Muscle layer of colon (tissue), 2 donors: ENCODE data around the gene LRP2.

Source experiments
- H3K27ac ChIP-seq: one replicate; pipeline ENCODE4 v1.7.0; 2013; ENCODE audit warnings: low read depth, mild to moderate bottlenecking, low read length, moderate library complexity
- H3K27me3 ChIP-seq, 2 donors: one replicate each; pipeline ENCODE4 v1.7.0; 2013; ENCODE audit warnings: low read length in 2 of 2, mild to moderate bottlenecking in 2 of 2; ENCODE audit not compliant: insufficient read depth in 2 of 2, control insufficient read depth in 1 of 2
- H3K36me3 ChIP-seq: one replicate; pipeline ENCODE4 v1.7.0; 2013; ENCODE audit warnings: mild to moderate bottlenecking, low read length; ENCODE audit not compliant: insufficient read depth
- H3K4me1 ChIP-seq: one replicate; pipeline ENCODE4 v1.7.0; 2013; ENCODE audit warnings: mild to moderate bottlenecking, low read length; ENCODE audit not compliant: insufficient read depth
- H3K4me3 ChIP-seq, 2 donors: one replicate each; pipeline ENCODE4 v1.7.0; 2013; ENCODE audit warnings: low read length in 2 of 2, low read depth in 1 of 2, mild to moderate bottlenecking in 1 of 2, moderate library complexity in 1 of 2
- H3K9ac ChIP-seq: one replicate; pipeline ENCODE4 v1.7.0; 2013; ENCODE audit warnings: low read length
- H3K9me3 ChIP-seq: one replicate; pipeline ENCODE4 v1.7.0; 2013; ENCODE audit warnings: mild to moderate bottlenecking, low read length
- donor health status: abdominal sarcoma.
- donor health status: Adenocarcinoma of cecum.

Gene LRP2

GRCh38 chr2:169260846-169261642 is 101.3 kb downstream of the LRP2 start:
- Histone ChIP-seq H3K9me3 (no peaks in the 10 kb centered on the region), H3K36me3 (no peaks in the 10 kb centered on the region), H3K4me1 (no peaks in the 10 kb centered on the region), H3K27ac (no peak overlapping the region), H3K9ac (no peak overlapping the region), H3K27me3 (no peaks in the 10 kb centered on the region), H3K4me3 (no peak overlapping the region)

- no peaks in the 10 kb centered on the region for H3K36me3 ChIP-seq
- H3K4me3 ChIP-seq: no peak overlapping the region
- H3K9ac ChIP-seq: no peak overlapping the region
- H3K4me1 ChIP-seq: no peaks in the 10 kb centered on the region
- no peak overlapping the region for H3K27ac ChIP-seq
- H3K27me3 ChIP-seq: no peaks in the 10 kb centered on the region
- no peaks in the 10 kb centered on the region for H3K9me3 ChIP-seq
These were observed 102.1 kb downstream of the LRP2 start for GRCh38 chr2:169260246-169260645.

GRCh38 chr2:169259402-169259801 is 102.9 kb downstream of the LRP2 start:
- Histone ChIP-seq H3K9me3 (no peaks in the 10 kb centered on the region), H3K27me3 (no peaks in the 10 kb centered on the region), H3K9ac (no peak overlapping the region), H3K4me3 (no peak overlapping the region), H3K27ac (no peak overlapping the region), H3K36me3 (no peaks in the 10 kb centered on the region), H3K4me1 (no peaks in the 10 kb centered on the region)

- H3K4me1 ChIP-seq: no peaks in the 10 kb centered on the region
- no peak overlapping the region for H3K27ac ChIP-seq
- H3K36me3 ChIP-seq: no peaks in the 10 kb centered on the region
- H3K27me3 ChIP-seq: no peaks in the 10 kb centered on the region
- H3K9ac ChIP-seq: no peak overlapping the region
- H3K4me3 ChIP-seq: no peak overlapping the region
- H3K9me3 ChIP-seq: no peaks in the 10 kb centered on the region
These were observed 104.2 kb downstream of the LRP2 start for GRCh38 chr2:169258045-169258601.

- Histone ChIP-seq H3K4me3 (no peak overlapping the region), H3K27me3 (no peaks in the 10 kb centered on the region), H3K27ac (no peak overlapping the region), H3K4me1 (no peaks in the 10 kb centered on the region), H3K9me3 (no peaks in the 10 kb centered on the region), H3K36me3 (no peaks in the 10 kb centered on the region), H3K9ac (no peak overlapping the region)
These were observed 107.6 kb downstream of the LRP2 start for GRCh38 chr2:169254774-169255173.

GRCh38 chr2:169247211-169247610 is 115.1 kb downstream of the LRP2 start:
- H3K4me3 ChIP-seq: no peak overlapping the region
- H3K27ac ChIP-seq: no peak overlapping the region
- H3K9me3 ChIP-seq: no peaks in the 10 kb centered on the region
- no peak overlapping the region for H3K9ac ChIP-seq
- no peaks in the 10 kb centered on the region for H3K36me3 ChIP-seq
- no peaks in the 10 kb centered on the region for H3K27me3 ChIP-seq
- H3K4me1 ChIP-seq: no peaks in the 10 kb centered on the region

- H3K36me3 ChIP-seq: no peaks in the 10 kb centered on the region
- no peak overlapping the region for H3K4me3 ChIP-seq
- no peak overlapping the region for H3K27ac ChIP-seq
These were observed 121.9 kb downstream of the LRP2 start for GRCh38 chr2:169240405-169240804.

GRCh38 chr2:169237939-169238338 is 124.4 kb downstream of the LRP2 start:
- Histone ChIP-seq H3K9ac (no peak overlapping the region), H3K36me3 (no peaks in the 10 kb centered on the region), H3K4me1 (no peaks in the 10 kb centered on the region), H3K27ac (no peak overlapping the region), H3K9me3 (no peaks in the 10 kb centered on the region), H3K4me3 (no peak overlapping the region), H3K27me3 (no peaks in the 10 kb centered on the region)

More at GRCh38 chr2:169240405-169240804, 121.9 kb downstream of the LRP2 start:
- Histone ChIP-seq H3K9ac (no peak overlapping the region), H3K27me3 (no peaks in the 10 kb centered on the region), H3K4me1 (no peaks in the 10 kb centered on the region), H3K9me3 (no peaks in the 10 kb centered on the region)

GRCh38 chr2:169237286-169237685 is 125.0 kb downstream of the LRP2 start:
- no peaks in the 10 kb centered on the region for H3K4me1 ChIP-seq
- H3K4me3 ChIP-seq: no peak overlapping the region
- no peak overlapping the region for H3K9ac ChIP-seq
- no peak overlapping the region for H3K27ac ChIP-seq
- no peaks in the 10 kb centered on the region for H3K27me3 ChIP-seq
- H3K36me3 ChIP-seq: no peaks in the 10 kb centered on the region
- H3K9me3 ChIP-seq: no peaks in the 10 kb centered on the region

GRCh38 chr2:169232551-169233154 is 129.7 kb downstream of the LRP2 start:
- Histone ChIP-seq H3K27me3 (no peaks in the 10 kb centered on the region), H3K4me1 (no peaks in the 10 kb centered on the region), H3K4me3 (no peak overlapping the region), H3K9ac (no peak overlapping the region), H3K9me3 (no peaks in the 10 kb centered on the region), H3K36me3 (no peaks in the 10 kb centered on the region), H3K27ac (no peak overlapping the region)

- Histone ChIP-seq H3K9ac (no peak overlapping the region), H3K9me3 (no peaks in the 10 kb centered on the region), H3K27ac (no peak overlapping the region), H3K4me3 (no peak overlapping the region), H3K36me3 (no peaks in the 10 kb centered on the region), H3K4me1 (no peaks in the 10 kb centered on the region), H3K27me3 (no peaks in the 10 kb centered on the region)
These were observed 132.1 kb downstream of the LRP2 start for GRCh38 chr2:169230204-169230603.
